Mesenchymal stem cell (in vitro differentiated cells and primary cell): ENCODE measurements around the gene CLASP1.
"Not testable (repeated sequence)": the region's sequence is repeated elsewhere in the genome, so short reads cannot be mapped to it uniquely, and the experiment has no call there.

Source experiments
- DNase-seq: peaks from one replicate; pipeline ENCODE4 v3.0.0-alpha.2; 2013
- H2AFZ ChIP-seq: one replicate; pipeline ENCODE4 v1.6.1; 2013; ENCODE audit warnings: low read depth, mild to moderate bottlenecking, control low read depth, inconsistent platforms, low read length, moderate library complexity
- H2AK5ac ChIP-seq: 2 replicates; pipeline ENCODE4 v1.6.1; 2013; ENCODE audit warnings: low read length, moderate library complexity, mild to moderate bottlenecking, inconsistent platforms; ENCODE audit not compliant: severe bottlenecking
- H2BK120ac ChIP-seq: one replicate; pipeline ENCODE4 v1.6.1; 2013; ENCODE audit warnings: low read depth, mild to moderate bottlenecking, inconsistent platforms, low read length, moderate library complexity
- H2BK12ac ChIP-seq, 2 experiments: one replicate each; pipeline ENCODE4 v1.6.1; 2013; ENCODE audit warnings: inconsistent platforms in 2 of 2, low read length in 2 of 2, mild to moderate bottlenecking in 2 of 2, moderate library complexity in 2 of 2, control low read depth in 1 of 2
- H2BK15ac ChIP-seq: one replicate; pipeline ENCODE4 v1.6.1; 2013; ENCODE audit warnings: mild to moderate bottlenecking, low read depth, inconsistent platforms; ENCODE audit not compliant: poor library complexity, severe bottlenecking
- H2BK5ac ChIP-seq: 2 replicates; pipeline ENCODE4 v1.6.1; 2013; ENCODE audit warnings: low read depth, mild to moderate bottlenecking, low read length, control low read depth, inconsistent platforms; ENCODE audit not compliant: poor library complexity, severe bottlenecking
- H3K14ac ChIP-seq, 2 experiments: one replicate each; pipeline ENCODE4 v1.6.1; 2013; ENCODE audit warnings: inconsistent platforms in 2 of 2, low read length in 2 of 2, control low read depth in 1 of 2, mild to moderate bottlenecking in 1 of 2, moderate library complexity in 1 of 2
- H3K18ac ChIP-seq, 2 experiments: one replicate each; pipeline ENCODE4 v1.6.1; 2013; ENCODE audit warnings: inconsistent platforms in 2 of 2, low read length in 2 of 2, control low read depth in 1 of 2, low read depth in 1 of 2, mild to moderate bottlenecking in 1 of 2
- H3K23ac ChIP-seq, 2 experiments: one replicate each; pipeline ENCODE4 v1.6.1; 2013; ENCODE audit warnings: inconsistent platforms in 2 of 2, low read length in 2 of 2, mild to moderate bottlenecking in 2 of 2, moderate library complexity in 2 of 2, control low read depth in 1 of 2
- H3K27ac ChIP-seq: 2 replicates; pipeline ENCODE4 v1.5.1; 2013; ENCODE audit warnings: mild to moderate bottlenecking, moderate library complexity, low read length, control low read depth, inconsistent platforms; ENCODE audit not compliant: poor library complexity, severe bottlenecking
- H3K27me3 ChIP-seq, 2 experiments: 2 replicates each; pipeline versions ENCODE4 v1.6.1 to v1.7.0; 2013; ENCODE audit warnings: low read length in 2 of 2, mild to moderate bottlenecking in 2 of 2, moderate library complexity in 2 of 2, control low read depth in 1 of 2, inconsistent platforms in 1 of 2; ENCODE audit not compliant: control insufficient read depth in 1 of 2, insufficient read depth in 1 of 2
- H3K36me3 ChIP-seq, 2 experiments: 2 replicates each; pipeline versions ENCODE4 v1.6.1 to v1.7.0; 2013; ENCODE audit warnings: low read length in 2 of 2, control low read depth in 1 of 2, inconsistent platforms in 1 of 2, low read depth in 1 of 2, mild to moderate bottlenecking in 1 of 2; ENCODE audit not compliant: insufficient read depth in 2 of 2, control insufficient read depth in 1 of 2
- H3K4ac ChIP-seq, 2 experiments: one replicate each; pipeline ENCODE4 v1.6.1; 2013; ENCODE audit warnings: inconsistent platforms in 2 of 2, low read length in 2 of 2, mild to moderate bottlenecking in 2 of 2, moderate library complexity in 2 of 2, control low read depth in 1 of 2, low read depth in 1 of 2
- H3K4me1 ChIP-seq: 2 replicates; pipeline ENCODE4 v1.6.1; 2013; ENCODE audit warnings: low read depth, low read length, control low read depth; ENCODE audit not compliant: control insufficient read depth, insufficient read depth
- H3K4me2 ChIP-seq: 2 replicates; pipeline ENCODE4 v1.6.1; 2013; ENCODE audit warnings: low read length, mild to moderate bottlenecking, inconsistent platforms; ENCODE audit not compliant: poor library complexity, severe bottlenecking
- H3K4me3 ChIP-seq, 2 experiments: 2 replicates each; pipeline versions ENCODE4 v1.5.1 to v1.7.0; 2013; ENCODE audit warnings: low read length in 2 of 2, mild to moderate bottlenecking in 2 of 2, control low read depth in 1 of 2, low read depth in 1 of 2; ENCODE audit not compliant: insufficient read depth in 1 of 2
- H3K79me1 ChIP-seq: replicated peaks from 2 replicates; pipeline ENCODE4 v1.6.1; 2013; ENCODE audit warnings: mild to moderate bottlenecking, control low read depth, low read length, inconsistent platforms; ENCODE audit not compliant: poor library complexity, severe bottlenecking
- H3K9ac ChIP-seq: 2 replicates; pipeline ENCODE4 v1.7.0; 2013; ENCODE audit warnings: mild to moderate bottlenecking, low read length, moderate library complexity
- H3K9me3 ChIP-seq: 2 replicates; pipeline ENCODE4 v1.7.0; 2013; ENCODE audit warnings: mild to moderate bottlenecking, low read length; ENCODE audit not compliant: control insufficient read depth
- H4K8ac ChIP-seq: one replicate; pipeline ENCODE4 v1.6.1; 2013; ENCODE audit warnings: inconsistent platforms, mild to moderate bottlenecking, low read length, moderate library complexity
- H4K91ac ChIP-seq: one replicate; pipeline ENCODE4 v1.6.1; 2013; ENCODE audit warnings: mild to moderate bottlenecking, low read length, inconsistent platforms
- WGBS: methylation state at CpG from one replicate; pipeline ENCODE4 v1.1.7; 2013; ENCODE audit warnings: mixed read lengths; 5-methylcytosine and 5-hydroxymethylcytosine counted together

The CLASP1 gene

DNA sequence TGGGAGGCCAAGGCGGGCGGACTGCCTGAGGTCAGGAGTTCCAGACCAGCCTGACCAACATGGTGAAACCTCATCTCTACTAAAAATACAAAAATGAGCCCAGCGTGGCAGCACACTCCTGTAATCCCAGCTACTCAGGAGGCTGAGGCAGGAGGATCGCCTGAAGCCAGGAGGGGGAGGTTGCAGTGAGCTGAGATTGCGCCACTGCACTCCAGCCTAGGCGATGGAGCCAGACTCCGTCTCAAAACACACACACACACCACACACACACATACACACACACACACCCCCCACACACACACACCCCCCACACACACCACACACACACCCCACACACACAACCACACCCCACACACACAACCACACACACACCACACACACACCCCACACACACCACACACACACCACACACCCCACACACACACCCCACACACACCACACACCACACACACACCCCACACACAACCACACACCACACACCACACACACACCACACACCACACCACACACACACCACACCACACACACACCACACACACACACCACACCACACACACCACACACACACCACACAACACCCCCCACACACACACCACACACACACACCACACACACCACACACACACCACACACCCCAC is 170.8 kb downstream of the CLASP1 start:
- not testable (repeated sequence) for H4K91ac ChIP-seq, H3K4ac ChIP-seq, H3K36me3 ChIP-seq, H3K9ac ChIP-seq, H2AK5ac ChIP-seq, H3K4me1 ChIP-seq, H2BK120ac ChIP-seq, H2AFZ ChIP-seq, H3K18ac ChIP-seq, H4K8ac ChIP-seq, H2BK15ac ChIP-seq, DNase-seq, H2BK5ac ChIP-seq, H3K9me3 ChIP-seq, H2BK12ac ChIP-seq, H3K23ac ChIP-seq, H3K27ac ChIP-seq, H3K27me3 ChIP-seq, H3K4me3 ChIP-seq, H3K4me2 ChIP-seq
- 100% methylated on average over 1 of the region's 7 CpGs for WGBS
- Histone ChIP-seq H3K14ac (peak overlapping the region in 1 of 2 experiments; percentile 83), H3K79me1 (peaks cover 35% of the 10 kb centered on the region)

DNA sequence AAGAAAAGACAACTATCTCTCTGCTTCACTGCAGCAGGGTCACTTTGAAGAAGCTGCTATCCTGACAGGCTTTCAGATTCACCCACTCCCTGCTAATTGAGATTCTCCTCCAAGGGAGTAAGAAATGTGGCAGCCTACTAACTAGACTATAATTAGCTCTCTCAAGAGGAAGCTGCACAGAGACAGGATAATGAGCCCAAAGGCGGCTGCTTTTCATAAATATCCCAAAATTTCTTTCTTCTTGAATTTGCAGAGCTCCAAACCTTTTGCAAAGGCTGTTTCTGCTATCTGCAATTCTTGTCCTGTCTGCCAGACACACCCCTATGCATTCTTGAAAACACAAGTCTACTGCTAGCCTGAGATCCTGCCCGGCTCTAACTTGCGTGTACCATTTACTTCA is 172.6 kb downstream of the CLASP1 start:
- Histone ChIP-seq H2BK120ac (no peak overlapping the region), H2BK15ac (no peak overlapping the region), H3K4me1 (peaks cover 6% of the 10 kb centered on the region), H3K4me3 (no peak overlapping the region), H2BK5ac (no peak overlapping the region), H3K27ac (no peak overlapping the region), H2AK5ac (no peak overlapping the region), H3K4ac (no peak overlapping the region), H4K8ac (no peak overlapping the region), H3K79me1 (peaks cover 25% of the 10 kb centered on the region), H2AFZ (no peak overlapping the region), H4K91ac (no peak overlapping the region), H3K23ac (no peak overlapping the region), H3K9me3 (no peaks in the 10 kb centered on the region), H2BK12ac (no peak overlapping the region), H3K9ac (no peak overlapping the region), H3K4me2 (peak overlapping the region; percentile 29), H3K27me3 (no peaks in the 10 kb centered on the region), H3K18ac (no peak overlapping the region), H3K14ac (no peak overlapping the region), H3K36me3 (peaks cover 2 to 3% of the 10 kb centered on the region in 2 experiments)
- peak; percentile 18 for DNase-seq
- WGBS = 54% methylated on average over 3 of the region's 3 CpGs

DNA sequence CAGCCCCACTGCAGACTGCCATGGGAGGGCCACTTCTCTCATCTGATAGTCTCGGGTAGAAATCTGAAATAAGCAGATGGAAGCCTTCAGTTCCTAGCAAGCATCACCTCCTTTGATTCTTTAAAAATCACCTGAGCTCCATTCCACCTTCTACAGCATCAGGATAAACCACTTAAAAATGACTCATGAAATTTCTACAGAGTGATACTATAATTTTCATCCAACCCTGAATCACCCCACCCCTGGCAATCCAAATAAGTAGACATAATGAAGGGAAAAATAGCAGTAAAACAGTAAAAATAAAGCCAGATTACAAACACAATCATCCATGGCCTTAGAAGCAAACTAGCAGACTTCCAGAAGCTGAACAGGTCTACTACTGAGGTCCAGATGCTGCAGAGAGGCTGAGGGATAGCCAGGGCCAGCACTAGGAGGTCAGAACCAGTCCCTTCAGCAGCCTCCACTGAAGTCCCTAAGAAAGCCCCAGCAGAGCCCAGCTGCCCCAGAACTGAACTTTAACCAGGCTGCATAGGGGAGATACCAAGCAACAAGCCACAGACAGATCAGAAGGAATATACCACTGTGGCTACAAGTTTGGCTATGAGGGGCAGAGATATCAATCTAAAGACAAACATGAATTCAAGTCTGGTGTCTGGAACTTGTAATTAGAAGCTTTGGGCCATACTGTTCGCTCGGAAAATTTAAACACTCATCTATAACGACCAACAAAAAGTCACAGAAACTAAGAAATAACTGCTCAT is 173.3 kb downstream of the CLASP1 start:
- Histone ChIP-seq H3K9me3 (no peaks in the 10 kb centered on the region), H3K27me3 (no peaks in the 10 kb centered on the region), H3K23ac (peak overlapping the region in 1 of 2 experiments; percentile 63), H3K18ac (no peak overlapping the region), H3K4me1 (peaks cover 6% of the 10 kb centered on the region), H2AK5ac (no peak overlapping the region), H4K91ac (no peak overlapping the region), H3K27ac (no peak overlapping the region), H3K14ac (no peak overlapping the region), H3K79me1 (peaks cover 24% of the 10 kb centered on the region), H2BK120ac (no peak overlapping the region), H3K4me2 (no peak overlapping the region), H3K36me3 (peaks cover 0 to 2% of the 10 kb centered on the region in 2 experiments), H2BK15ac (no peak overlapping the region), H3K4me3 (no peak overlapping the region), H2AFZ (no peak overlapping the region), H2BK5ac (no peak overlapping the region), H3K4ac (no peak overlapping the region), H2BK12ac (no peak overlapping the region), H4K8ac (no peak overlapping the region), H3K9ac (no peak overlapping the region)
- peak; percentile 16 for DNase-seq
- 62% methylated on average over 4 of the region's 4 CpGs for WGBS

DNA sequence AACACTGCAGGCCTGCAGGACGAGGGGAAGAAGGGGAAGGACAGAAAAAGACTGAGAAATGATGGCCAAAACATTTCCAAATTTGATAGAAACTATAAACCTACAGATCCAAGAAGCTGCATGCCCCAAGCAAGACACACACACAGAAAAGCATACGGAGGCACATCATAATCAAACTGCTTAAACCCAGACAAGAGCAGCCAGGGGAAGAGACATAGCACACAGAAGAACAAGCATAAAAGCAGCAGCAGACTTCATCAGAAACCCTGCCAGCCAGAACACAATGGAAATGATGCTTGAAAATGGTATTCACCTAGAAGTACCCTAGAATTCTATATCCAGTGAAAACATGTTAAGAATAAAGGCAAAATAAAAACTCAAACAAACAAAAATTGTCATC is 175.8 kb downstream of the CLASP1 start:
- H3K79me1 ChIP-seq = peaks cover 27% of the 10 kb centered on the region

More for the DNA sequence above, 175.8 kb downstream of the CLASP1 start:
- no peak overlapping the region for H3K23ac ChIP-seq
- H2BK15ac ChIP-seq = no peak overlapping the region
- peaks cover 12 to 27% of the 10 kb centered on the region in 2 experiments for H3K36me3 ChIP-seq
- no peak overlapping the region for H3K4me2 ChIP-seq
- no peak overlapping the region for H2AFZ ChIP-seq
- H4K91ac ChIP-seq = no peak overlapping the region
- no peak overlapping the region for H3K18ac ChIP-seq
- no peak overlapping the region for H3K4ac ChIP-seq
- no peak for DNase-seq
- H3K9me3 ChIP-seq = no peaks in the 10 kb centered on the region
- no peak overlapping the region for H4K8ac ChIP-seq
- H3K9ac ChIP-seq = no peak overlapping the region
- no peak overlapping the region for H2BK120ac ChIP-seq
- H3K27me3 ChIP-seq = no peaks in the 10 kb centered on the region
- H3K4me3 ChIP-seq = no peak overlapping the region
- no peak overlapping the region for H3K27ac ChIP-seq
- H3K4me1 ChIP-seq = peaks cover 2% of the 10 kb centered on the region
- no peak overlapping the region for H2AK5ac ChIP-seq
- H2BK5ac ChIP-seq = no peak overlapping the region
- H2BK12ac ChIP-seq = no peak overlapping the region
- H3K14ac ChIP-seq = no peak overlapping the region
- 100% methylated on average over 1 of the region's 2 CpGs for WGBS
